Immature natural killer cell (primary cell): ENCODE results near the gene NPY4R2. TPM values are rescaled to one million over a fixed set of nuclear protein-coding genes. Genes with fewer than 3 reads are reported as not detected.
A peak's percentile ranks its signal among the peaks of the same experiment; 100 is the strongest.
"Not testable (repeated sequence)": the region's sequence is repeated elsewhere in the genome, so short reads cannot be mapped to it uniquely, and the experiment has no call there.

ENCODE experiments used
- DNase-seq, 3 donors: peaks; one replicate each; pipeline ENCODE4 v3.0.0; 2022; ENCODE audit warnings: mixed read lengths in 1 of 3
- H3K27ac Mint-ChIP-seq, 6 donors: one replicate each; pipeline ENCODE4 v1.8.0; 2020; ENCODE audit warnings: mixed read lengths in 6 of 6, mild to moderate bottlenecking in 5 of 6, inconsistent platforms in 4 of 6, moderate library complexity in 3 of 6
- H3K27me3 Mint-ChIP-seq, 3 donors: one replicate each; pipeline ENCODE4 v1.8.0; 2020 to 2021; ENCODE audit warnings: low read depth in 3 of 3, mild to moderate bottlenecking in 3 of 3, mixed read lengths in 3 of 3, moderate library complexity in 3 of 3, inconsistent platforms in 1 of 3
- H3K36me3 Mint-ChIP-seq, 3 donors: one replicate each; pipeline ENCODE4 v1.8.0; 2020; ENCODE audit warnings: mixed read lengths in 3 of 3, inconsistent platforms in 2 of 3, mild to moderate bottlenecking in 2 of 3
- H3K4me1 Mint-ChIP-seq, 2 donors: one replicate each; pipeline ENCODE4 v1.8.0; 2020; ENCODE audit warnings: inconsistent platforms in 2 of 2, mild to moderate bottlenecking in 2 of 2, mixed read lengths in 2 of 2, moderate library complexity in 1 of 2
- H3K4me3 Mint-ChIP-seq, 5 donors: one replicate each; pipeline ENCODE4 v1.8.0; 2020; ENCODE audit warnings: mild to moderate bottlenecking in 5 of 5, mixed read lengths in 5 of 5, inconsistent platforms in 3 of 5, moderate library complexity in 3 of 5
- H3K9me3 Mint-ChIP-seq, 6 donors: one replicate each; pipeline ENCODE4 v1.8.0; 2020; ENCODE audit warnings: mild to moderate bottlenecking in 6 of 6, mixed read lengths in 6 of 6, inconsistent platforms in 4 of 6, moderate library complexity in 3 of 6
- polyA plus RNA-seq, 3 donors: library from polyadenylated mRNA; unstranded; fragments of 300-500 nt; fragmentation: Illumina TruSeq; gene quantifications; one replicate each; pipeline ENCODE4 v1.2.3, GENCODE V29; 2021

Gene NPY4R2, protein sequence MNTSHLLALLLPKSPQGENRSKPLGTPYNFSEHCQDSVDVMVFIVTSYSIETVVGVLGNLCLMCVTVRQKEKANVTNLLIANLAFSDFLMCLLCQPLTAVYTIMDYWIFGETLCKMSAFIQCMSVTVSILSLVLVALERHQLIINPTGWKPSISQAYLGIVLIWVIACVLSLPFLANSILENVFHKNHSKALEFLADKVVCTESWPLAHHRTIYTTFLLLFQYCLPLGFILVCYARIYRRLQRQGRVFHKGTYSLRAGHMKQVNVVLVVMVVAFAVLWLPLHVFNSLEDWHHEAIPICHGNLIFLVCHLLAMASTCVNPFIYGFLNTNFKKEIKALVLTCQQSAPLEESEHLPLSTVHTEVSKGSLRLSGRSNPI
- not detected for polyA plus RNA-seq

DNA sequence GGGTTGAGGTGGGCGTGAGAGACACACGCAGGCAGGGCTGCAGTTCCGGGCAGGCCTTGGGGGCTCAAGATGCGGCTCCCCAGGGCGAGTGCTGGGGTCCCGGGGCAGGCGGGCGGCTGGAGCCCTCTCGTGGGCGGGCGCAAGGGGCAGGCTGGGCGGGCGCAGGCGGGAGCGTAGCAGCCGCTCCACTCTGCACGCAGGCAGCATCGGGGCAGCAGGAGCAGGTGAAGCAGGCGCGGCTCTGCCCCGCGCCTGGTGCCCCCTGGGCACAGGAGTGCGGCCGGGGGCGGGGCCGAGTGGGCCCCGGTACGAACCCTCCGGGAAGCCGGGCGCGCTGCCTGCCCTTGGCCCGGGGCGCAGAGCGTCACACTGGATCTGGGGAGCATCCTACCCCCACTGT, at the start of gene NPY4R2:
Gene NPY4R2 (plus strand): TSS at position 188 of the 400 bp plus-strand sequence. CDS start 3,326 bp downstream, outside the sequence.
- not testable (repeated sequence) for H3K27ac Mint-ChIP-seq, DNase-seq, H3K4me3 Mint-ChIP-seq, H3K4me1 Mint-ChIP-seq, H3K9me3 Mint-ChIP-seq, H3K27me3 Mint-ChIP-seq, H3K36me3 Mint-ChIP-seq

- not testable (repeated sequence) for H3K9me3 Mint-ChIP-seq, H3K4me3 Mint-ChIP-seq, DNase-seq, H3K27me3 Mint-ChIP-seq, H3K4me1 Mint-ChIP-seq, H3K36me3 Mint-ChIP-seq, H3K27ac Mint-ChIP-seq
Observed at GRCh38 chr10:47870887-47871286, 47.6 kb upstream of the NPY4R2 start.

DNA sequence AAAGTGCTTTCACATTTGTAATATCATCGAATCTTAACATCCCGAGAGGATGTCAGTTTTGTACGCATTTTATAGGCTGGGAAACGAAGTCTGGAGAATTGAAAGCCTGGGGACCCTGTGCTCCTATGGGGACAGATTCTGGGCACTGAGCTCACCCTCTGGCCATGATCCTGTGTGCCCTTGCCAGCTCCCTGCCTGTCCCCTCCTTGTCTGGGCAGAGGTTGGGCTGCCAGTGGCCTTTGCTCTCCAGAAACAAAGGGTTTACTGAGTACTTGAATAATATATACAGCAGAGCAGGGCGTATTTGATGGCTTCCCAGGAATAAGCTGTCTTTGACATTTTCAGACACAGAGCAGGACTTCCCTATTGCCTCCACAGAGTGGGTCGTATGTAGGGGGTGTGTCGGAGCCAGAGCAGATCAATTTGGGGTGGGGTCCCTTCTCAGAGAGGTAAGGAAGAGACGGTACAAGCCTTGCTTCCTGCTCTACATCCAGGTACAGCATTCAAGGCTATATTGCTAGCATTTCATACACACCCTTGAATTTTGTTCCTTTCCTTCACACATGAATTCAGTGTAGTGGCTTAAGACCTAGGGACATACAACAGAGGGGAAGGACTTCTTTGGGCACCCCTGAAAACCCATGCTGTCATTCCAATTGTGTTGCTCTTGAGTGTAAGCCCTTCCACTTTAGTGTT, 46.8 kb upstream of the NPY4R2 start:
- DNase-seq, H3K27me3 Mint-ChIP-seq, H3K4me3 Mint-ChIP-seq, H3K9me3 Mint-ChIP-seq, H3K4me1 Mint-ChIP-seq, H3K36me3 Mint-ChIP-seq, H3K27ac Mint-ChIP-seq: not testable (repeated sequence)

DNA sequence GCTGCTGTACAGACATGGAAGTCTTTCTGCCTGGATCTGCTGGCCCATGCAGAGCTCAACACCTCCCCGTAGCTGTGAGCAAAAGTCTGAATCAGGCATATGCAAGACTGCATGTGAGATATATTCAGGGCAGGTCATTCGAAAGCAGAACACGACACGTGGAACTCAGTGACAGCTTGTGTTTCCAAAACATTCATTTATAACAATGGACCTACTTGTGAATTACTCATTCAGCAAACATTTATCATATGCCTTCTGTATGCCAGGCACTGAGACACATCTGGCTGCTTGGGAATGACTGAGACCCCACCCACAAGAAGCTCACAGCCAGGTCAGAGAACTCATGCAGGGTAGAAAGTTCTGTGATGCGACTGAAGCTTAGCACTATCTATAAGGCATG, 46.2 kb upstream of the NPY4R2 start:
- H3K9me3 Mint-ChIP-seq, H3K36me3 Mint-ChIP-seq, H3K4me1 Mint-ChIP-seq, H3K27me3 Mint-ChIP-seq, DNase-seq, H3K27ac Mint-ChIP-seq, H3K4me3 Mint-ChIP-seq: not testable (repeated sequence)

- not testable (repeated sequence) for H3K36me3 Mint-ChIP-seq, H3K4me1 Mint-ChIP-seq, DNase-seq, H3K4me3 Mint-ChIP-seq, H3K27me3 Mint-ChIP-seq, H3K9me3 Mint-ChIP-seq, H3K27ac Mint-ChIP-seq
Observed at GRCh38 chr10:47884239-47884638, 34.2 kb upstream of the NPY4R2 start.

- not testable (repeated sequence) for H3K36me3 Mint-ChIP-seq, H3K4me1 Mint-ChIP-seq, DNase-seq, H3K27me3 Mint-ChIP-seq, H3K27ac Mint-ChIP-seq, H3K4me3 Mint-ChIP-seq, H3K9me3 Mint-ChIP-seq
Observed at GRCh38 chr10:47884934-47885333, 33.5 kb upstream of the NPY4R2 start.

GRCh38 chr10:47886356-47886755, 32.1 kb upstream of the NPY4R2 start:
- not testable (repeated sequence) for H3K27me3 Mint-ChIP-seq, H3K4me1 Mint-ChIP-seq, H3K4me3 Mint-ChIP-seq, H3K9me3 Mint-ChIP-seq, DNase-seq, H3K27ac Mint-ChIP-seq, H3K36me3 Mint-ChIP-seq

DNA sequence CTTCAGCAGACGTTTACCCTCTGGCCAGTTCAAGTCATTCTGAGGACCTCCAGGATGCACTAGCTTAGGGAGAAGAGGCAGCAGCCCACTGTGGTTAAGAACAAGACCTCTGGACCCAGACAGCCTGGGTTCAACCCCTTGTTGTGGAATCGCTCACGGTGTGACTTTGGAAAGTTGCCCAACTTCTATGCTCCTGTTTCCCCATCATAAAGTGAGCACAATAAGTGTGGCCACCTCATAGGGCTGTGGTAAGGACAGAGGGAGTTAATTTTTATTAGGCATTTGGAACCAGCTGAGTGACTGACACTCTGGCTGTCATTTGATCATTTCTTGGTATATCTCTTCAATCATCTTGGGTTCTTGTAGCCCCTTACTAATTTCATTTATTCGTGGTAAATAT, 31.6 kb upstream of the NPY4R2 start:
- not testable (repeated sequence) for DNase-seq, H3K4me1 Mint-ChIP-seq, H3K27ac Mint-ChIP-seq, H3K36me3 Mint-ChIP-seq, H3K9me3 Mint-ChIP-seq, H3K27me3 Mint-ChIP-seq, H3K4me3 Mint-ChIP-seq

- H3K9me3 Mint-ChIP-seq, H3K27me3 Mint-ChIP-seq, DNase-seq, H3K27ac Mint-ChIP-seq, H3K4me1 Mint-ChIP-seq, H3K4me3 Mint-ChIP-seq, H3K36me3 Mint-ChIP-seq: not testable (repeated sequence)
Observed at GRCh38 chr10:47890737-47891136, 27.7 kb upstream of the NPY4R2 start.

DNA sequence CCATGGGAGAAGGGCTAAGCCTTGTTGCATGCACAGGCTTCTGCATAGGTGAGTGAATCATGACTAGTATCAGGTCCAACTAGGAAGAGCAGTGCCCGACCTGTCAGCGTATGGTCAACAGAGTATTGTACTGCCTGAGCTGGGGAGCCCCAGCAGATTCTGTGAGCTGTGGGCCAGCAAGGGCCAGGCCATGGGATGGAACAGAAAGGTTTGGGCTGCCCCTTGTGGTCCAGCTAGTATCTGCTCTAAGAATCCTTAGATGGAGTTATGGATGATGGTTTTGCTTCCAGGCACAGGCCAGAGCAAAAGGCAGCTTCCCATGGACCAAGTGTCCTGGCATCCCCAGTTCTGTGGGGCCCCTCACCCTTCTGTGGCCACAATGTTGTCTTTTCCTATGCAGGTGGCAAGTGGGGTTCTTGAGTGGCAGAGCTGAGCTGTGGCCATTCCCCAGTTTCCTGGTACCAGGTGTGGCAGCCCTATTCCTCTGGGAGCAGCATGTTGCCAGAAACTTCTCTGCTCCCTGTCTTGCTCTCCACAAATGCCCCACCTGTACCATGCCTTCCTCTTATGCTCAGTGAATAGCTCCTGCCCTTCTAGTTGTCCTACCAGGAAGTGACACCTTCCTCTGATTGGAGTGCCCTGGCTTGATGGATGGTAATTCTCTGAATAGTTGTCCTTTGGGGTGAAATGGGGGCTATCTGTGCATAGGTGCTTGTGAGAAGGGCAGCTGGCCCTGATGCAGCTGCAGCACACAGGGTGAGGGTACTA, 25.8 kb upstream of the NPY4R2 start:
- H3K4me1 Mint-ChIP-seq, H3K36me3 Mint-ChIP-seq, H3K27me3 Mint-ChIP-seq, H3K27ac Mint-ChIP-seq, H3K9me3 Mint-ChIP-seq, H3K4me3 Mint-ChIP-seq, DNase-seq: not testable (repeated sequence)

- H3K36me3 Mint-ChIP-seq, DNase-seq, H3K4me3 Mint-ChIP-seq, H3K9me3 Mint-ChIP-seq, H3K4me1 Mint-ChIP-seq, H3K27me3 Mint-ChIP-seq: not testable (repeated sequence)
- peak overlapping the region in 1 of 6 donors; percentile 62 for H3K27ac Mint-ChIP-seq
Observed at GRCh38 chr10:47894571-47894970, 23.9 kb upstream of the NPY4R2 start.

- H3K4me1 Mint-ChIP-seq, H3K4me3 Mint-ChIP-seq, H3K36me3 Mint-ChIP-seq, H3K27ac Mint-ChIP-seq, H3K27me3 Mint-ChIP-seq, DNase-seq, H3K9me3 Mint-ChIP-seq: not testable (repeated sequence)
Observed at GRCh38 chr10:47897813-47898212, 20.6 kb upstream of the NPY4R2 start.

- not testable (repeated sequence) for H3K4me1 Mint-ChIP-seq, DNase-seq, H3K27me3 Mint-ChIP-seq, H3K27ac Mint-ChIP-seq, H3K9me3 Mint-ChIP-seq, H3K36me3 Mint-ChIP-seq, H3K4me3 Mint-ChIP-seq
Observed at GRCh38 chr10:47909333-47909732, 9.1 kb upstream of the NPY4R2 start.

DNA sequence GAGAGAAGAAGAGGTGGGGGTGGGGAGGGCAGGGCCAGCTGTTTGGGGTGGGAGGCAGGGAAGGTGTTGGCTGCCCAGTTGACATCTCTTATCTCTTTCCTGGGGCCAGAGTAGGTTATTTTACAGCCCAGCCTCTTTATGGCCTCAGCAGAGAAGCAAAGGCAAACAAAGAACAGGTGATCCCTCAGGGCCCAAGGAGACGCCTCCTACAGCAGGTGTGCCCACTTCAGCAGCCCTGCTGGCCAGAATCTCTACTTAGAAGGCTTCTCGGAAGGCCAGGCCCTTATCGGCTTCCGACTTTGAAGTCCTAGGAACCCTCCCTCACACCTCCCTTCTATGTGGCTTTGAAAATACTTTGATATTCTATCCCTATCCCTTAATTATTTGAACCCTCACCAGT, 8.0 kb upstream of the NPY4R2 start:
- H3K27ac Mint-ChIP-seq, H3K4me1 Mint-ChIP-seq, H3K9me3 Mint-ChIP-seq, H3K4me3 Mint-ChIP-seq, DNase-seq, H3K27me3 Mint-ChIP-seq, H3K36me3 Mint-ChIP-seq: not testable (repeated sequence)
